Measurements from ENCODE around the gene DCDC2C.
A peak's percentile ranks its signal among the peaks of the same experiment; 100 is the strongest.

Gene DCDC2C

DNA sequence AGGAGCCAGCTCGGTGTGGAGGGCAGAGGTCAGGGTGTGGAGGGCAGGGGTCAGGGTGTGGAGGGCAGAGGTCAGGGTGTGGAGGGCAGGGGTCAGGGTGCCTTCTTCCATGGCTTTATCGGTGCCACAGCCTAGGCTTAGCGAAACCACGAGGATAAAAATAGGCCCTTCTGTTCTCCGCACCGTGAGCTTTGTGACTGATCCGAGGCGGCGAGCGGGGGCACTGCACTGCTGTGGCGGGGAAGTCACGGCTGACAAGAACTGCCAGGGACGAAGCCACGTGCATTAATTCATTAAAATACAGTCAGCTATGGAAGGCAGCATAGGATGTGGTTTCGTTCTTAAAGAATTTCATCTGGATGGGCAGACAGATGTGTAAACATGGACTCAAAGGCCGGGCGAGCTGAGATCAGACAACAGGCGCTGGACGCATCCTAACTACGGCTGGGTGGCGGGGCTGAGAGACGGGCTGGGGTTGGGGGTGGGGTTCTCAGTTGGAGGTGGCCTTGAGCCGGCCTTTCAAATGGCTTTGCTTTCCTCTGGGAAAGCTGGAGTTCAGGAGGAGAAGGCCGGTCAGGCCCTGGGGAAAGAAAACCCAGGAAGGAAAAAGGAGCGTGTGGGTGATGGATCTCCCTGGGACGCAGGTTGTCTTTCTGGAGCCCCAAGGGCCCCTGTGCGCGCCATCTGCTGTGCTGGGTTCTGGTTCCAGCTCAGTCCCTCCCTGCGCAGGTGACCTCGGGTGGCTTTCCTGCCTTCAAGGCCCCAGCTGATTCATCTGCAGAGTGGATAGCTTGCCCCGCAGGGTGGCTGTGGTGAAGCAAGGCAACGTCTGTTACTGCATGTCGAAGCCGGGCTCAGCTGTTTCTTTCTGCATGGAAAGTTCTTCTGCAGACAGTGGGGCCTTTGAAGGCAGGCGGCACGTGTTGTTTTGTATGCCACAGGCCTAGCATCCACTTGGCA, 46.3 kb upstream of the DCDC2C start:
- Histone ChIP-seq H3K23ac (ENCODE audit: low read length in 2 of 2) (no peak overlapping the region), H3K9me3 (ENCODE audit: control insufficient read depth, low read length) (peaks cover 3% of the 10 kb centered on the region), H2AK5ac (ENCODE audit: low read length, severe bottlenecking) (no peak overlapping the region), H3K4me2 (ENCODE audit: low read length, poor library complexity, severe bottlenecking) (no peak overlapping the region), H3K4me3 (ENCODE audit: insufficient read depth in 1 of 2, low read depth in 1 of 2, low read length in 2 of 2) (no peak overlapping the region), H3K9ac (ENCODE audit: low read length) (no peak overlapping the region), H3K27me3 (ENCODE audit: control insufficient read depth in 1 of 2, insufficient read depth in 1 of 2, low read length in 2 of 2) (peaks cover 10 to 31% of the 10 kb centered on the region in 2 experiments), H2BK120ac (ENCODE audit: low read depth, low read length) (no peak overlapping the region), H4K91ac (ENCODE audit: low read length) (peak overlapping the region; percentile 57), H4K8ac (ENCODE audit: low read length) (peak overlapping the region; percentile 56), H3K79me1 (replicated peaks; ENCODE audit: low read length, poor library complexity, severe bottlenecking) (no peaks in the 10 kb centered on the region), H3K14ac (ENCODE audit: low read length in 2 of 2) (no peak overlapping the region), H3K18ac (ENCODE audit: low read depth in 1 of 2, low read length in 2 of 2) (peak overlapping the region in 1 of 2 experiments; percentile 37), H3K27ac (ENCODE audit: low read length, poor library complexity, severe bottlenecking) (no peak overlapping the region), H2BK5ac (ENCODE audit: low read depth, low read length, poor library complexity, severe bottlenecking) (no peak overlapping the region), H2BK12ac (ENCODE audit: low read length in 2 of 2) (peak overlapping the region in 1 of 2 experiments; percentile 45), H2AFZ (ENCODE audit: low read depth, low read length) (no peak overlapping the region), H3K36me3 (ENCODE audit: control insufficient read depth in 1 of 2, insufficient read depth in 2 of 2, low read depth in 1 of 2, low read length in 2 of 2) (no peaks in the 10 kb centered on the region), H3K4ac (ENCODE audit: low read depth in 1 of 2, low read length in 2 of 2) (peak overlapping the region in 1 of 2 experiments; percentile 60), H3K4me1 (ENCODE audit: control insufficient read depth, insufficient read depth, low read depth, low read length) (peaks cover 15% of the 10 kb centered on the region), H2BK15ac (ENCODE audit: low read depth, poor library complexity, severe bottlenecking) (no peak overlapping the region)
- DNase-seq: peak; percentile 59
- WGBS: 67% methylated on average over 35 of the region's 36 CpGs

DNA sequence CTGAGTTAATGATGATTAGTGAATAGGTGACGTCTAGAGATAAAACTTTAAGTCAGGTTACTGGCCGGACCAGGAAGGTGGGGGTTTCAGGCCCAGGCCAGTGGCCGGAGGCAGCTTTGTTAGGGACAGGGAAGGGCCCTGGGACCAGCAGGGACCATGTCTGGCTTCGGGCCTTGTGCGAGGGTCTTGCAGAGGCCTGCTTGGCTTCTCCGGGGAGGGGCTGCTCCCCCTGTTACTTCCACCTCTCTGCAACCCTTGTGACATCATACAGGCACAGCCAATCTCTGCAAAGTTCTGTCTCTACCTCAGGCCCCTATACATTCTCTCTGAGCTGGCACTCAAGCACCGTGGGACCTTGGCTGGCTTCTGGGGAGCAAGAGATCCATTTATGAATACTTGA, 45.5 kb upstream of the DCDC2C start, which contains the start of gene ALLC:
ALLC (plus strand) TSS at position 320 of the 400 bp plus-strand sequence. CDS start 12,958 bp downstream, outside the sequence.
- H2BK5ac ChIP-seq (ENCODE audit: low read depth, low read length, poor library complexity, severe bottlenecking): no peak within 1 kb of the TSS
- peaks cover 3% of the 10 kb centered on the region for H3K9me3 ChIP-seq (ENCODE audit: control insufficient read depth, low read length)
- peaks cover 14% of the 10 kb centered on the region for H3K4me1 ChIP-seq (ENCODE audit: control insufficient read depth, insufficient read depth, low read depth, low read length)
- H3K4me2 ChIP-seq (ENCODE audit: low read length, poor library complexity, severe bottlenecking): no peak within 1 kb of the TSS
- DNase-seq: no peak
- no peak within 1 kb of the TSS for H2BK15ac ChIP-seq (ENCODE audit: low read depth, poor library complexity, severe bottlenecking)
- no peaks in the 10 kb centered on the region for H3K36me3 ChIP-seq (ENCODE audit: control insufficient read depth in 1 of 2, insufficient read depth in 2 of 2, low read depth in 1 of 2, low read length in 2 of 2)
- no peaks in the 10 kb centered on the region for H3K79me1 ChIP-seq (replicated peaks; ENCODE audit: low read length, poor library complexity, severe bottlenecking)
- H4K8ac ChIP-seq (ENCODE audit: low read length): peak within 1 kb of the TSS; percentile 56
- H3K18ac ChIP-seq (ENCODE audit: low read depth in 1 of 2, low read length in 2 of 2): peak within 1 kb of the TSS in 1 of 2 experiments; percentile 37
- peak within 1 kb of the TSS; percentile 36 for H3K9ac ChIP-seq (ENCODE audit: low read length)
- peak within 1 kb of the TSS; percentile 57 for H4K91ac ChIP-seq (ENCODE audit: low read length)
- H3K23ac ChIP-seq (ENCODE audit: low read length in 2 of 2): no peak within 1 kb of the TSS
- 90% methylated on average over 7 of the region's 7 CpGs for WGBS
- H2AK5ac ChIP-seq (ENCODE audit: low read length, severe bottlenecking): no peak within 1 kb of the TSS
- H3K4me3 ChIP-seq (ENCODE audit: insufficient read depth in 1 of 2, low read depth in 1 of 2, low read length in 2 of 2): no peak within 1 kb of the TSS
- H2AFZ ChIP-seq (ENCODE audit: low read depth, low read length): no peak within 1 kb of the TSS
- H2BK120ac ChIP-seq (ENCODE audit: low read depth, low read length): no peak within 1 kb of the TSS
- peak within 1 kb of the TSS in 1 of 2 experiments; percentile 45 for H2BK12ac ChIP-seq (ENCODE audit: low read length in 2 of 2)
- H3K27ac ChIP-seq (ENCODE audit: low read length, poor library complexity, severe bottlenecking): no peak within 1 kb of the TSS
- H3K14ac ChIP-seq (ENCODE audit: low read length in 2 of 2): peak within 1 kb of the TSS in 1 of 2 experiments; percentile 69
- peaks cover 10 to 31% of the 10 kb centered on the region in 2 experiments for H3K27me3 ChIP-seq (ENCODE audit: control insufficient read depth in 1 of 2, insufficient read depth in 1 of 2, low read length in 2 of 2)
- peak within 1 kb of the TSS in 1 of 2 experiments; percentile 60 for H3K4ac ChIP-seq (ENCODE audit: low read depth in 1 of 2, low read length in 2 of 2)

DNA sequence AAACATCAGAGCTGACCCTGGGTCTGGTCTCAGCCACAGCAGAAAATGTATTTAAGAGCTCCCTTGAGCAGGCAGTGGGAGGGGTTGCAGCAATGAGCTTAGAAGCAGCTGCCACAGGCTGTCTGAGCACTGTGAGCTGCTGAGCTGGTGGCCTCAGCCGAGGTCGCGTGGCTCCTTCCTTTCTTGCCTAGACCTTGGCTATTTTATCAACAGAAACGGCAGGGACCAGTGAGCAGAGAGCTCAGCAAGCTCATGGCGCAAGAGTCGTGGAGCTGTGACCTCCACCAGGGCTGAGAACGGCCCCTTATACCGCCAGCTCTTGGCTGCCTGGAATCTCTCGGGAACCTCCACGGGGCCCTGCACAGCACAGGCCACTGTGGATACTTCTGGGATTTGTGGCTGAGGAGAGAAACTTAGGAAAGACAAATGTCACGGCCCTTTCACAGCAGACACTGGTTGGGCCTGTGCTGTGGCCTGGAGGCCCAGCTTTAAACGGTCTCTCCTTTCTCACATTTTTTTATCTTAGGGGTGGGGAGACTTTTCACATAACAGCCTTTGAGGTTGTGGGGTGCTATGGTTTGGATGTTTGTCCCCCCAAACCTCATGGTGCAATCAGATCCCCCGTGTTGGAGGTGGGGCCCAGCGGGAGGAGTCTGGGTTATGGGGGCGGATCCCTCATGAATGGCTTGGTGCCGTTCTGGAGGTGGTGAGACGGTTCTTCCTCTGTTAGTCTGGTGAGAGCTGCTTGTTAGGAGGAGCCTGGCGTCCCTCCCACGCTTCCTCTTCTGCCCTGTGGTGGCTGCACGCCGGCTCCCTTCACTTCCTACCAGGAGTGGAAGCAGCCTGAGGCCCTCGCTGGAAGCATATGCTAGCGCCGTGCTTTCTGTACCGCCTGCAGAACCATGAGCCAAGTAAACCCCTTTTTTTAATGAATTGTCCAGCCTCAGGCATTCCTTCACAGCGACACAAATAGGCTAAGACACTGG, 43.6 kb upstream of the DCDC2C start:
- H3K27ac ChIP-seq (ENCODE audit: low read length, poor library complexity, severe bottlenecking): no peak overlapping the region
- H3K36me3 ChIP-seq (ENCODE audit: control insufficient read depth in 1 of 2, insufficient read depth in 2 of 2, low read depth in 1 of 2, low read length in 2 of 2): no peaks in the 10 kb centered on the region
- H2AK5ac ChIP-seq (ENCODE audit: low read length, severe bottlenecking): no peak overlapping the region
- H3K4me3 ChIP-seq (ENCODE audit: insufficient read depth in 1 of 2, low read depth in 1 of 2, low read length in 2 of 2): no peak overlapping the region
- H3K4ac ChIP-seq (ENCODE audit: low read depth in 1 of 2, low read length in 2 of 2): no peak overlapping the region
- peaks cover 14% of the 10 kb centered on the region for H3K4me1 ChIP-seq (ENCODE audit: control insufficient read depth, insufficient read depth, low read depth, low read length)
- WGBS: 82% methylated on average over 26 of the region's 26 CpGs
- H4K91ac ChIP-seq (ENCODE audit: low read length): no peak overlapping the region
- H3K79me1 ChIP-seq (replicated peaks; ENCODE audit: low read length, poor library complexity, severe bottlenecking): no peaks in the 10 kb centered on the region
- H2BK120ac ChIP-seq (ENCODE audit: low read depth, low read length): no peak overlapping the region
- no peak overlapping the region for H3K4me2 ChIP-seq (ENCODE audit: low read length, poor library complexity, severe bottlenecking)
- no peak overlapping the region for H2BK5ac ChIP-seq (ENCODE audit: low read depth, low read length, poor library complexity, severe bottlenecking)
- peak; percentile 73 for DNase-seq
- H3K27me3 ChIP-seq (ENCODE audit: control insufficient read depth in 1 of 2, insufficient read depth in 1 of 2, low read length in 2 of 2): peaks cover 4 to 23% of the 10 kb centered on the region in 2 experiments
- peak overlapping the region; percentile 36 for H3K9ac ChIP-seq (ENCODE audit: low read length)
- H3K9me3 ChIP-seq (ENCODE audit: control insufficient read depth, low read length): no peaks in the 10 kb centered on the region
- H2BK12ac ChIP-seq (ENCODE audit: low read length in 2 of 2): no peak overlapping the region
- no peak overlapping the region for H3K23ac ChIP-seq (ENCODE audit: low read length in 2 of 2)
- H2BK15ac ChIP-seq (ENCODE audit: low read depth, poor library complexity, severe bottlenecking): no peak overlapping the region
- H4K8ac ChIP-seq (ENCODE audit: low read length): peak overlapping the region; percentile 73
- no peak overlapping the region for H2AFZ ChIP-seq (ENCODE audit: low read depth, low read length)
- no peak overlapping the region for H3K14ac ChIP-seq (ENCODE audit: low read length in 2 of 2)
- H3K18ac ChIP-seq (ENCODE audit: low read depth in 1 of 2, low read length in 2 of 2): peak overlapping the region in 1 of 2 experiments; percentile 45

Data from mesenchymal stem cell (in vitro differentiated cells and primary cell).